Stimulated activated naive CD8-positive, alpha-beta T cell treated with anti-CD3 and anti-CD28 coated beads, Interleukin-15, amount 100 ng/mL, for 72 hours (primary cell): ENCODE measurements around the gene NPB.

Source experiments
- ATAC-seq: fragments of 150-1000 bp; cut with Tn5 transposase; 2 replicates; pipeline ENCODE4 v1.10.0; 2021; ENCODE audit warnings: mild to moderate bottlenecking, moderate library complexity
- DNase-seq, 2 donors: peaks; one replicate each; pipeline ENCODE4 v3.0.0; 2021 to 2022
- H3K27ac Mint-ChIP-seq, 2 donors: one replicate each; pipeline ENCODE4 v1.8.0; 2022; ENCODE audit warnings: mild to moderate bottlenecking in 2 of 2, mixed read lengths in 2 of 2, moderate library complexity in 2 of 2
- H3K27me3 Mint-ChIP-seq: one replicate; pipeline ENCODE4 v1.8.0; 2022; ENCODE audit warnings: mixed read lengths
- H3K4me1 Mint-ChIP-seq: one replicate; pipeline ENCODE4 v1.8.0; 2022; ENCODE audit warnings: mild to moderate bottlenecking, mixed read lengths
- H3K4me3 Mint-ChIP-seq, 2 donors: one replicate each; pipeline ENCODE4 v1.8.0; 2022; ENCODE audit warnings: mild to moderate bottlenecking in 2 of 2, mixed read lengths in 2 of 2, moderate library complexity in 1 of 2
- H3K9me3 Mint-ChIP-seq, 2 donors: one replicate each; pipeline ENCODE4 v1.8.0; 2022; ENCODE audit warnings: mixed read lengths in 2 of 2

The NPB gene

DNA sequence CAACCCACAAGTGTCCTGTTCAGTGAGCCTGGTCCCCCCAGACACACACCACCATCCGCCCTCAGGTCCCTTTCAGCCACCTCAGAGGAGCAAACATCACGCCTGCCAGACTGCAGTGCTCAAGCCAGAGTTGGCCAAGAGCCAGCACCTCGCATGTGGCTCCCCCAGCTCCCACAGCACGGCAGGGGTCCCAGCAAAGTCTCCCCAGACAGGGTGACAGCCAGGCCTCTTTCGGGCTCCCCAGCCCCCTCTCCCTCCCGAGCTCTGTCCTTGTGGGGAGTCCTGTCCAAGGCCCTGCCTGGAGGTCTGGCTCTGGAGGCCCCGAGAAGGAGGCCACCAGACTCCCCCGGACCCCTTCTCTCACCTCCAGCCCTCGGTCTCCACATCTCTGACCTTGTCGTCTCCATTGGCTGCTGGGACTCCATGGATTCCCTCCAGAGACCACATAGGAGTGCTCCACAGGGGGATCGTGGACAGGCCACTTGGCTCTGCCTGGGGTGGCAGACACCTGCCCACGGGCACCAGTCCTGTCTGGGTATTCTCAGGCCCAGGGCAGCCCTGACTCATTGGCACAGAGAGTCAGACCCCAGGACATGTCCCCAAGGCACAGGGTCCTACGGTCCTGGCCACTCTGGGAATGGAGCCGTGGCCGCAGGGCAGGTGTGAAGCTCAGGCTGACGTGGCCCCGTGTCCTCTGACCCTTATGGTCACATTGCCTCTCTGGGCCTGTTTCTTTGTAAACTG, 46.8 kb downstream of the NPB start:
- no peak for ATAC-seq
- Mint-ChIP-seq H3K4me3 (no peak overlapping the region), H3K27ac (no peak overlapping the region), H3K27me3 (peaks cover 10% of the 10 kb centered on the region), H3K4me1 (no peaks in the 10 kb centered on the region), H3K9me3 (no peaks in the 10 kb centered on the region)
- DNase-seq, result peak in 1 of 2 donors; percentile 15

GRCh38 chr17:81950501-81950900, 48.5 kb downstream of the NPB start:
- DNase-seq (no peak), ATAC-seq (no peak)
- Mint-ChIP-seq H3K9me3 (no peaks in the 10 kb centered on the region), H3K4me1 (no peaks in the 10 kb centered on the region), H3K4me3 (no peak overlapping the region), H3K27me3 (no peaks in the 10 kb centered on the region), H3K27ac (no peak overlapping the region)

DNA sequence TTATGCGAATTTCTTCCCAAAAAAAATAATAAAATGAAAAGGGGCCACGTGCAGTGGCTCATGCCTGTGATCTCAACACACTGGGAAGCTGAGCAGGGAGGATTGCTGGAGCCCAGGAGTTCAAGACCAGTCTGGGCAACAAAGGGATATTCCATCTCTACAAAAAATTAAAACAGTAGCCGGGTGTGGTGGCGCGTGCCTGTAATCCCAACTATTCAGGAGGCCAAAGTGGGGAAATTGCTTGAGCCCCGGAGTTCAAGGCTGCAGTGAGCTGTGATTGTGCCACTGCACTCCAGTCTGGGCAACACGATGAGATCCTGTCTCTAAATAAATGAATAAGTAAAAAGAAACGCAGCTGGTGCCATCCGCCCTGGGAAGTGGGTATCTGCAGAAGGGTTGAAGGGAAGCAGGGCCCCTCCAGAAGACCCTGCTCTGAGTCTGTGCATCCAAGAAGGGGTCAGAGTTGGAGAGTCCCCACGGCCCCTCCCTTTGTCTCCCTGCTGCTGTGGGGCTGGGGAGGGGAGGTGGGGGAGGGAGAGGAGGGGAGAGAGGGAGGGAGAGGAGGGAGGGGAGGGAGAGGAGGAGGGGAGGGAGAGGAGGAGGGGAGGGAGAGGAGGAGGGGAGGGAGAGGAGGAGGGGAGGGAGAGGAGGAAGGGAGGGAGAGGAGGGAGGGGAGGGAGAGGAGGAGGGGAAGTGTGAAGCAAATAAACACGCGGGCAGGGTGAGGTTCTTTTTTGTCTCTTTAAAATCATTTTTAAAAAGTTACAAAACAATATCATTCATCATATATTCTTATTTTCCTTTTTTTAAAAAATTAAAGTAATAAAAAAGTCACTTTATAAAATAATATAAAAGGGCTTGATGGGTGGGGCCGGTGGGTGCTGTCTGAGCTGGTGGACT, 50.0 kb downstream of the NPB start:
- Mint-ChIP-seq H3K27me3 (peaks cover 1% of the 10 kb centered on the region), H3K9me3 (no peaks in the 10 kb centered on the region), H3K27ac (no peak overlapping the region), H3K4me3 (no peak overlapping the region), H3K4me1 (no peaks in the 10 kb centered on the region)
- ATAC-seq, result no peak
- DNase-seq, result no peak
